RWPE2 (cell line): ENCODE measurements around the gene KIRREL3.

Source experiments
- ATAC-seq: fragments of 200-7000 bp; cut with Tn5 transposase; 3 replicates; pipeline ENCODE4 v1.9.1; 2021; ENCODE audit warnings: low read depth
- DNase-seq: peaks from one replicate; pipeline ENCODE4 v3.0.0-alpha.2; 2020; ENCODE audit warnings: low spot score
- H3K27ac ChIP-seq: fragments of 450-650 bp; 2 replicates; pipeline ENCODE4 v1.5.1; 2017; ENCODE audit warnings: mild to moderate bottlenecking; ENCODE audit not compliant: poor library complexity, severe bottlenecking
- H3K27me3 ChIP-seq: fragments of 250-450 bp; sonication (Bioruptor Pico); 2 replicates; pipeline ENCODE4 v1.5.1; 2021; ENCODE audit warnings: mild to moderate bottlenecking, moderate library complexity; ENCODE audit not compliant: insufficient read depth, poor library complexity, severe bottlenecking
- H3K36me3 ChIP-seq: fragments of 250-450 bp; sonication (Bioruptor Pico); 2 replicates; pipeline ENCODE4 v1.5.1; 2020; ENCODE audit warnings: low read depth, mild to moderate bottlenecking, moderate library complexity
- H3K4me1 ChIP-seq: fragments of 250-450 bp; sonication (Bioruptor Pico); 2 replicates; pipeline ENCODE4 v1.5.1; 2021; ENCODE audit warnings: mild to moderate bottlenecking, moderate library complexity; ENCODE audit not compliant: insufficient read depth, poor library complexity, severe bottlenecking
- H3K4me3 ChIP-seq: fragments of 250-450 bp; sonication (Bioruptor Pico); 2 replicates; pipeline ENCODE4 v1.5.1; 2021; ENCODE audit warnings: mild to moderate bottlenecking, moderate library complexity; ENCODE audit not compliant: severe bottlenecking
- H3K9me3 ChIP-seq: fragments of 250-450 bp; sonication (Bioruptor Pico); 2 replicates; pipeline ENCODE4 v1.5.1; 2021; ENCODE audit warnings: mild to moderate bottlenecking, moderate library complexity; ENCODE audit not compliant: severe bottlenecking
- TF ChIP-seq, protein P1 (sequence below): fragments of 450-650 bp; IDR thresholded peaks from one replicate; pipeline ENCODE4 v1.5.1; 2017; ENCODE audit warnings: mild to moderate bottlenecking, moderate library complexity; ENCODE audit not compliant: poor library complexity, severe bottlenecking

The KIRREL3 gene

DNA sequence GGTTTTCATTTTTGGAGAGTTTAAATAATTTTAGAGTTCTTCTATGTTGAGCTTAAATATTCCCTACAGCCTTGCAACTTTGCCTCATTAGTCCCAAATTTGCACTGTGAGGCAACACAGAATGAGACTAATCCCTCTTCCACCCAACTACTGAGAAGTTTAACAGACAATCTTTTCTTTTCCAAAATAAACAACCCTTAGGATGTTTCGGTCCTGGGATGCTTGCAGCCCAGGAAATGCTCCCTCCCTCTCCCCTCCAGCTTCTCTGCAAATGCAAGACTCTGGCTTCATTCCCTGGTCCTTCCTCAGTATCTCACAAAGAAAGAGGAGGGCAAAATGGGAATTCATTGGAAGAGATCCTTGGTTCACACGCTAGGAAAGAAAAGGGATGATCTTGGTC lies 422.5 kb downstream of the KIRREL3 start:
- ATAC-seq = no peak
- Histone ChIP-seq H3K27me3 (no peaks in the 10 kb centered on the region), H3K9me3 (no peaks in the 10 kb centered on the region), H3K36me3 (no peaks in the 10 kb centered on the region), H3K4me1 (no peaks in the 10 kb centered on the region), H3K27ac (no peak overlapping the region), H3K4me3 (no peak overlapping the region)
- DNase-seq = no peak
- TF ChIP-seq, protein P1, sequence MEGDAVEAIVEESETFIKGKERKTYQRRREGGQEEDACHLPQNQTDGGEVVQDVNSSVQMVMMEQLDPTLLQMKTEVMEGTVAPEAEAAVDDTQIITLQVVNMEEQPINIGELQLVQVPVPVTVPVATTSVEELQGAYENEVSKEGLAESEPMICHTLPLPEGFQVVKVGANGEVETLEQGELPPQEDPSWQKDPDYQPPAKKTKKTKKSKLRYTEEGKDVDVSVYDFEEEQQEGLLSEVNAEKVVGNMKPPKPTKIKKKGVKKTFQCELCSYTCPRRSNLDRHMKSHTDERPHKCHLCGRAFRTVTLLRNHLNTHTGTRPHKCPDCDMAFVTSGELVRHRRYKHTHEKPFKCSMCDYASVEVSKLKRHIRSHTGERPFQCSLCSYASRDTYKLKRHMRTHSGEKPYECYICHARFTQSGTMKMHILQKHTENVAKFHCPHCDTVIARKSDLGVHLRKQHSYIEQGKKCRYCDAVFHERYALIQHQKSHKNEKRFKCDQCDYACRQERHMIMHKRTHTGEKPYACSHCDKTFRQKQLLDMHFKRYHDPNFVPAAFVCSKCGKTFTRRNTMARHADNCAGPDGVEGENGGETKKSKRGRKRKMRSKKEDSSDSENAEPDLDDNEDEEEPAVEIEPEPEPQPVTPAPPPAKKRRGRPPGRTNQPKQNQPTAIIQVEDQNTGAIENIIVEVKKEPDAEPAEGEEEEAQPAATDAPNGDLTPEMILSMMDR = no peak

DNA sequence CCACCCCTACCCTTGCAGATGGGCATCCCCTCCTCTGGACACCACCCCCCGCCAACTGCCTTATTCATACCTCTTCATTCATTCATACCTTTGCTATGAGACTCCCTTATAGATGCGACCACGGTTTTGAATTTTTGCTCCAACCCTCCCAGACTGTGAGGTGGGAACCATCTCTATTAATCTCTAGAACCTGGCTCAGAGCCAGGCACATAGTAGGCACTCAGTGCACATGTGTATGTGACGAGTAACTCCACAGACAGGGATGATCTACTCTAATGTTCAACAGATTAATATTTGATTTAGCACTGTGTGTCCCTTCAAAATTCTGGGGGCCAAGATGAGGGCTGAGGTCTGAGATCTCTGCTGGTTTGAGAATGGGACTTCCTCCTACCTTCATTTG lies 424.7 kb downstream of the KIRREL3 start:
- ATAC-seq (no peak), DNase-seq (no peak)
- Histone ChIP-seq H3K27me3 (no peaks in the 10 kb centered on the region), H3K36me3 (no peaks in the 10 kb centered on the region), H3K27ac (no peak overlapping the region), H3K4me3 (no peak overlapping the region), H3K9me3 (no peaks in the 10 kb centered on the region), H3K4me1 (no peaks in the 10 kb centered on the region)
- TF ChIP-seq, protein P1 = no peak

DNA sequence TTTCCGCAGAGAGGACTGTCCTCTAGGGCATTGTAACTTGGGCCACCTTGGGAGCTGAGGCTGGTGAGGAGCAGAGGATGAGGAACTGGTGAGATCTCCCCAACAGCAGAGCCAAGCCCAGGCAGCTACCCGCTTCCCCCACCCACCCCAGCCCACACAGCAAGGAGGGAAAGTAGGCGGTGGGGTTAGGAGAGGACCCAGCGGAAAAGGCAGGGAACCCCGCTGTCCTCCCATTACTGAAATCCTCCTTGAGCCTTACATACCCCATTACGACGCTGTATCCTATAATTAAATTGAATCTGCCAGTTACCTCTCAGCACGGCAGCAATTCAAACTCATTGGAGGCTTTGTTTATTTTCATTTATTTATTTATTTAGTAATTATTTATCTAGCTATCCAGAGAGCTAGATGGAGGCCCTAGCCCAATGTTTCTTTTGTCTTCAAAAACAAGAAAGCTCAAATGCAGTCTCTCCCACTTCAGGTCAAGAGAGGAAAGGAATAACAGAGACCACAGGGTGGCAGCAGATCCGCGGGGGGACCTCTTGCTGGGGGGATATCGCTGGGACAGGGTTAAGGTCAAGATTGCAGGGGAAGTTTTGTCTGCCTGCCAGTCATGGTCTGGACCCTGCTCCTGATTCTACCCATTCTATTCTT lies 427.1 kb downstream of the KIRREL3 start:
- no peak overlapping the region for H3K27ac ChIP-seq
- DNase-seq = no peak
- TF ChIP-seq, protein P1 = peak; percentile 27

DNA sequence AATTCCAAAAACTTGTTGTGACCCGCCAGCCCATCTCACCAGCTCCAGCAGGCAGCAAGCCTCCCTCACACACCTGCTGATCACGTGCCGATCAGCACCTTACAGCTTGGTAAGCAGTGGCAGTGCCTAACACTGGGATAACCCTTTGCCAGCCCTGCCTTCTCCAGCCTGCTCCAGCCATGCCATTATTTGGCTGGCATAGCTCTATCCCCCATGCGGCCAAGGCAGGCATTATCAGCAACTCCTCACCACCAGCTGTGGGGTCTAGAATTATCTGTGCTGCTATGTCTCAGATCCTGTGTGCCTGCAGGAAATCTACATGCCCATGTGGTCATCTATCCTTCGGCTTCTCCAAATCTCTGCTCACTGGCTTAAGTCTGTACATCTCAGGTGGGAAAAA lies 430.1 kb downstream of the KIRREL3 start:
- Histone ChIP-seq H3K4me1 (no peaks in the 10 kb centered on the region), H3K27ac (no peak overlapping the region), H3K36me3 (no peaks in the 10 kb centered on the region), H3K4me3 (no peak overlapping the region), H3K27me3 (no peaks in the 10 kb centered on the region), H3K9me3 (no peaks in the 10 kb centered on the region)
- TF ChIP-seq, protein P1 = no peak
- DNase-seq (no peak), ATAC-seq (peak; percentile 57)

More for the DNA sequence above, 427.1 kb downstream of the KIRREL3 start:
- Histone ChIP-seq H3K4me1 (no peaks in the 10 kb centered on the region), H3K9me3 (no peaks in the 10 kb centered on the region), H3K27me3 (no peaks in the 10 kb centered on the region), H3K36me3 (no peaks in the 10 kb centered on the region), H3K4me3 (no peak overlapping the region)
- ATAC-seq = no peak

DNA sequence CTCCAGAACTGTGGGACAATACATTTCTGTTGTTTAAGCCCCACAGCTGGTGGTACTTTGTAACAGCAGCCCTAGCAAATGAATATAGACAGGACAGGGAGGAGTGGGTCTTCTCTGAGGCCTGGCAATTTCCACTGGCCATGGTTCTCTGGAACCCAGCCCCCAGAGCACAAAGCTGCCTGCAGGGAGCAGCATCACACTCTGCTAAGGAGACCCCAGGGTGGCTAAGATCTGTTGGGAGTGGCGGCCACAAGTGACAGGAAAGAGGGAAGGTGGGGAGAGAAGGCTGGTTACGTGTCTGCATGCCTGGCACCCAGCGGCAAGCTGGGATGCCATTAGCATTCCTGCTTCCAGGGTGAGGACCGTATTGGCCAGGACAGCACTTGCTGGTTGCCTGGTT lies 433.2 kb downstream of the KIRREL3 start:
- no peaks in the 10 kb centered on the region for H3K36me3 ChIP-seq
- TF ChIP-seq, protein P1 = no peak
- no peaks in the 10 kb centered on the region for H3K4me1 ChIP-seq
- H3K27ac ChIP-seq = no peak overlapping the region
- DNase-seq (no peak), ATAC-seq (no peak)
- no peak overlapping the region for H3K4me3 ChIP-seq
- no peaks in the 10 kb centered on the region for H3K27me3 ChIP-seq
- no peaks in the 10 kb centered on the region for H3K9me3 ChIP-seq
